GM08714 (cell line): ENCODE data around the gene RAB36.

Experiments
- H3K4me3 ChIP-seq: fragments of 200-500 bp; sonication (Bioruptor generic); 2 replicates; pipeline ENCODE4 v1.5.1; 2014; ENCODE audit warnings: mild to moderate bottlenecking, low read length, inconsistent platforms
- ZNF274 ChIP-seq: IDR thresholded peaks from 2 replicates; pipeline ENCODE4 v1.6.1; 2012; ENCODE audit warnings: mild to moderate bottlenecking, low read depth, low read length

Gene RAB36

DNA sequence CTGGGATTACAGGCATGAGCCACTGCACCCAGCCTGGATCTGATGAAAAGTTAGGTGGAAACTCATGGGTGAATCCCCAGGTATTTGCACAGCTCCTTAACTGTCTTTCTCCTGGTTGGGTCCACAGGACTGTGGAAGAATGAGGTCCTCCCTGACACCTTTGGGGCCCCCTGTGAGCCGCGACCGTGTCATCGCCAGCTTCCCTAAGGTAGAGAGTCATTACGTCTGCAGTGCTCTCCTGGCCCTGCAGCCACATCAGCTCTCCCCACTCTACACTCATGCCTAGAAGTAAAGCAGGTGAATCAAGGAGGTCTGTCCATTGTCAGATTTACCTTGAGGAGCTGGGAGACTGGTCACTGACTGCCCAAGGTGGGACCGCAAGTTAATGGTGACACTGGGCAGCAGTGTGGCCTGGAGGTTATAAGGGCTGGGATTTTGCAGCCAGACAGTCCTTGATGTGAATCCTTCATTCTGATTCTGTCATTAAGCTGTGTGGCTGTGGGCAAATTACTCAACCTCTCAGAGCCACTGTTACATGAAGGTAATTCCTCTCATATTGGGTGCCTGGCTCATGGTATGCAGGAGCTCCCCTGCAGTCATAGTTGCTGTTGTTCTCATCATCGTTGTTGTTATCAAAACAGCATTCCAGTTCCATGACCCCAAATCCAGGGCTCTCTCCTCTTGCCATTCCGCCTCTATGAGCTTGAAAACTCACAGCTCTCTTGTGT lies 1.4 kb downstream of the RAB36 start:
- no peak overlapping the region for H3K4me3 ChIP-seq
- TF ChIP-seq ZNF274 = no peak

DNA sequence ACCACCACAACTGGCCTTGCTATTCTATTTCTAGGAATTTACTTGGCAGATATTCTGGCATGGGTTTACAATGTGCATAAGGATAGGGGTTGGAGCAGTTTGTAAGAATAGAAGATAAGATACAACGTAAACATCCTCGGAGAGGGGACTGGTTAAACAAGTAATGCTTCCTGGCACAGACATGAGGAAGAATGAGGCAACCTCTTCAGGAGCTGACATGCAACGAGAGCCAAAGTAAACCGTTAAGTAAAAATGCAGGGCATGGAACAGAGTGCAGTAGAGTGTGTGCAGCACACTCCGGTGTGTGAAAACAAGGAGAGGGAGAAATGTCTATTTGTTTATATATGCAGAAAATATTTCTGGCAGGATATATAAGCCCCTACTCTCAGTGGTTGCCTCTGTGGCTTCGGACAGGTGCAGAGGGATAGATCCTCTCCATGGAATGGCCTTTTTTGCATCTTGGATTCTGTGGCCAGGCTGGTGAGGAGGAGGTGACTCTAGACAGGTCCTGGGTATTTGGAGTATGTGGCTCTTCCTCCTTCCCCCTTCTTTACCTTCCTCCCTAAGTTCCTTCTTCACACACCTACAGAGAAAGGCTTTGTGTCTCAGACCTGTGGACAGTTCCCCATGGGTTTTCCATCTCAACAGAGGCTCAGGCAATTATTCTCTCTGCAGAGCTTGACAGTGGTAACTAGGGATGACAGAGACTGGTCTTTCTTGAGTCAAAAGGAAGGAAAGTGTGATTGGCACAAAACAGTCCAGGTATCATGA lies 2.5 kb downstream of the RAB36 start:
- no peak for TF ChIP-seq ZNF274
- no peak overlapping the region for H3K4me3 ChIP-seq

DNA sequence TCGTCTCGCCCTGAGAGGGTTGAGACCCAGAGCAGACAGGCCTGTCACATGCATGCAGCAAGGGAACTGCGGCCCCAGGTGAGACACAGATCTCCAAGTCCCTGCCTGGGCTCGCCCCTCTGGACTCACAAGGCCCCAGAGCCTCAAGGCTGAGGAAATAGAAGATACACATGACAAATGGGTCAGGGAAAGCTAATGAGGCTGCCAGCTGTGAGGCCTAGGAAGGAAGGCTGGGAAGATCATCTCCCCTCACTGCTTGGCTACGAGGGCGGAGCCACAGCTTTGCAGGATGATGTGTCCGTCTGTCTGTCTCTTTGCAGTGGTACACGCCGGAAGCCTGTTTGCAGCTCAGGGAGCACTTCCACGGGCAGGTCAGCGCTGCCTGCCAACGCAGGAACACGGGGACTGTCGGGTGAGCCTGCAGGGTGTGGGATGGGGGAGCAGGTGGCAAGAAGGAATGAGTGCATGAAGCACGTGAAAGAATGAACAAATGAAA lies 4.5 kb downstream of the RAB36 start:
- no peak overlapping the region for H3K4me3 ChIP-seq
- TF ChIP-seq ZNF274 = no peak

DNA sequence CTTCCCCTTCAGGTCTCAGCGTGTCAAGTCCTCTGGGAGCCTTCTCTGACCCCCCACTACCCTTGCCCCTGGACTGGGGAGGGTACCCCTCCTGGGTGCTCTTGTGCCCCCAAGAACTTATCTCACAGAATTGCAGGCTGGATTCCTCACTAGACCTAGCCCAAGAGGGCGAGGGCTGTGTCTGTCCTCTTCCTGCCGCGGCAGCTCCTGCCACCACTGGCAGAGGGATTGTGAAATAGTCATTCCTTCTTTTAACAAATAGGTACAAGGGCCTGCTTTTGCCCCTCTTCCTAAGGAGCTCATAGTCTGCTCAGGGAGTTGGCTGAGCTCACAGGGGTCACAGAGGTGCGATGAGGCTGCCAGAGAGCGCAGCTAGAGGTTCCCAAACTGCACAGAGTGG lies 5.5 kb downstream of the RAB36 start:
- TF ChIP-seq ZNF274 = no peak
- H3K4me3 ChIP-seq = no peak overlapping the region

DNA sequence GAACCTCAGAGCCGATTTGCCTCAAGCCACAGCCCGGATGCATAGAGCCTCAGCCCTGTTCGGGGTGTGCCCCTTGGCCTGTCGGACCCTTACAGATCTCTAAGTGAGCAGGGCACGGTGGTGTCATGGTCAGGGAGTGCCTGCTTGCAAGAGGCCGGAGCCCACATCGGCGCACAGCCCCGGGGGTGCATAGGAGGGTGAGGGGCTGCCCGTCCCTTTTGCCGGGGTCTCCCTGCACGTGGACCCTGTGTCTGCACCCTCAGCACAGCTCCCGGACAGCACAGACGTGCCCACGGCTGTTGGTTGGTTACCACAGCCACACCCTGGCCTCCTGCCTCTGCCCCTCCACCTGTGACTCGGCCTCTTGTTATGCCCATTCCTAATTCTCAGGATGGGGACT lies 6.5 kb downstream of the RAB36 start:
- no peak overlapping the region for H3K4me3 ChIP-seq
- TF ChIP-seq ZNF274 = no peak

DNA sequence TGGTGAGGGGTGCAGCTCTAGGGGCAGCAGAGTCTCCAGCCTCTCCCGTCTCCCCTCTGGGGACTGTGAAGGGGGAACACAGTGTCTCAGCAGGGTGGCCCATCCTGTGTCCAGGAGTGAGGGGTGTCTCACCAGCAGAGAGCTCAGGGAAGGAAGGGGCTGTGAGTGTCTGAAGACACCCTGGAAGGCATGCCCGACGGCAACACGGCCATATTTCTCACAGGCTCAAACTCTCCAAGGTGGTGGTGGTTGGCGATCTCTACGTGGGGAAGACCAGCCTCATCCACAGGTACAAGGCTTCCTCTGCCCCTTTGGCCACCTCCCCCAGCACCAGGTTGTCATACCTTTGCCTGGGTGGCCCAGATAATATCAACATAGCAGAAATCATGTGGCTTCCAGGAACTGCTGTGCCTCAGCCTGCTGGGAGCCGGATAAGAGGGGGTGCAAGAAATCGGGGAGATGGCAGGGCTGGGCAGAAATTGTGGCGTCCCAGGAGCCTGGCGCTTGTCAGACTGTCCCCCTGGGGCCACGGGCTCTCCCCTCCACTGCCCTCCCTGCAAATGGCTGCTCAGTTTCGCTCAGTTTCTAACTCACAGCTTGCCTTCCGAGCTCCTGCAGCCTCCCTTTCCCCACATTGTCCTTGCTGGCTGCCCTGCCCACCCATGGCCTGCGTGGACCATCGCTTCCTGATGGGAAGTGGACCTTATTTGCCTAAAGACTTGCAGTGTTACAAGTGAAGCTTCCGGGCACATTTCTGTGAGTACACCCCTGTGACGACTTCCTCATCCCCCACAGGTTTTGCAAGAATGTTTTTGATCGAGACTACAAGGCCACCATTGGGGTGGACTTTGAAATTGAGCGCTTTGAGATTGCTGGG lies 7.2 kb downstream of the RAB36 start:
- TF ChIP-seq ZNF274 = no peak
- H3K4me3 ChIP-seq = no peak overlapping the region

DNA sequence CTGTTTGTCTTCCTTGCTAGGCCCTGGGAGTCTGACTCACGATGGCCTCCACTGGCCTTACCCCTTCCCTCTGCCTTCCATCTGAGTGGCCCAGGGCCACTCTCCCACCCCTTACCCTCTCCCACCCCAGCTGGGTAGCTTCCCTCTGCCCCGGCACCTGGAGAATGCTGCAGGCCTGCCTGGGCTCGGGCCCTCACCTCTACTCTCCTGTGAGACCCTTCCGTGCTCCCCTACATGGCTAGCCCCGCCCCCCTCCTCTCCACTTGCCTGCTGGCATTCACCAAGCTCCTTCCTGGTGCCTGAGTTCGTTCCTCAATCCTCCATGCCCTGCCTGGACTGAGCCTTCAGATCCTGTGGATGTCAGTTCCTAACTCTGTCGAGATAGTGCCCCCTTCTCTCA lies 8.7 kb downstream of the RAB36 start:
- no peak for TF ChIP-seq ZNF274
- no peak overlapping the region for H3K4me3 ChIP-seq

GRCh38 chr22:23154461-23154860 lies 9.2 kb downstream of the RAB36 start:
- H3K4me3 ChIP-seq = no peak overlapping the region
- TF ChIP-seq ZNF274 = no peak

- H3K4me3 ChIP-seq = no peak overlapping the region
- no peak for TF ChIP-seq ZNF274
Observed at GRCh38 chr22:23155143-23155542, 9.9 kb downstream of the RAB36 start.

DNA sequence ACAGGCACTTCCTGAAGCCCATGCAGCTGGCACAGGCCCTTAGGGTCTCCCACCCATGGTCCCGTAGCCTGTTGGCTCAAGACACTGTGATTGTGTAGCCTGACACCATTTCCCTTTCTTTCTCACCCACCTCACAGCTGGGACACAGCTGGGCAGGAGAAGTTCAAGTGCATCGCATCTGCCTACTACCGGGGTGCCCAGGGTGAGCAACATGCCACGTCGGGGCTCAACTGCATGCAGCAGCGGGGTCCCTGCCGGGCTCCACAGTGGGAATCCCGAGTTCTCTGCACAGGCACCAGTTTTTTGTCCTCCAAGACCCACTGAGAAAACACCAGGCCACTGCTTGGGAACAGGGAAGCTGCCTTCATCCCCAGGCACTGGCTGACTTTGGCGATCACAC lies 10.6 kb downstream of the RAB36 start:
- H3K4me3 ChIP-seq = no peak overlapping the region
- TF ChIP-seq ZNF274 = no peak

DNA sequence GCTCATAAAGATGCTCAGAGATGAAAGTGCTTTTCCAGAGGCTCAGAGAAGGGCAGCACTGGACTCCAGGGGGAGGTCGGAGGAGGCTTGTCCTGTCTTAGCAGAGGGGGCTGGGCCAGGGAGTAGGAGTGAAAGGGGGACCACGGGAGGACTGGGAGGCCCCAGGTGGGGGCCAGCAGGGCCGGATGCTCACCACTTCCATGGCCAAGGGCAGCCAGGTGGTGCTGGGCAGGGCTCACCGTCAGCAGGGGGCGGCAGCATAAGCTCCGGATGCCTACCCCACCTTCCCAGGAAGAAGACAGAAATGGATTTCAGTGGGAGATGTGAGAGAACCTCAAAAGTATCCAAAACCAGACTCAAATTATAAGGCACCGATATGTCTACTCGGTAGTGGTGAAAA lies 11.0 kb downstream of the RAB36 start:
- no peak overlapping the region for H3K4me3 ChIP-seq
- TF ChIP-seq ZNF274 = no peak

GRCh38 chr22:23157560-23158515 lies 12.6 kb downstream of the RAB36 start:
- no peak overlapping the region for H3K4me3 ChIP-seq
- no peak for TF ChIP-seq ZNF274
